Mesenchymal stem cell (in vitro differentiated cells and primary cell): ENCODE measurements around the gene ST7L.

ENCODE experiments used
- DNase-seq: peaks from one replicate; pipeline ENCODE4 v3.0.0-alpha.2; 2013
- H2AFZ ChIP-seq: one replicate; pipeline ENCODE4 v1.6.1; 2013; ENCODE audit warnings: low read depth, mild to moderate bottlenecking, control low read depth, inconsistent platforms, low read length, moderate library complexity
- H2AK5ac ChIP-seq: 2 replicates; pipeline ENCODE4 v1.6.1; 2013; ENCODE audit warnings: low read length, moderate library complexity, mild to moderate bottlenecking, inconsistent platforms; ENCODE audit not compliant: severe bottlenecking
- H2BK120ac ChIP-seq: one replicate; pipeline ENCODE4 v1.6.1; 2013; ENCODE audit warnings: low read depth, mild to moderate bottlenecking, inconsistent platforms, low read length, moderate library complexity
- H2BK12ac ChIP-seq, 2 experiments: one replicate each; pipeline ENCODE4 v1.6.1; 2013; ENCODE audit warnings: inconsistent platforms in 2 of 2, low read length in 2 of 2, mild to moderate bottlenecking in 2 of 2, moderate library complexity in 2 of 2, control low read depth in 1 of 2
- H2BK15ac ChIP-seq: one replicate; pipeline ENCODE4 v1.6.1; 2013; ENCODE audit warnings: mild to moderate bottlenecking, low read depth, inconsistent platforms; ENCODE audit not compliant: poor library complexity, severe bottlenecking
- H2BK5ac ChIP-seq: 2 replicates; pipeline ENCODE4 v1.6.1; 2013; ENCODE audit warnings: low read depth, mild to moderate bottlenecking, low read length, control low read depth, inconsistent platforms; ENCODE audit not compliant: poor library complexity, severe bottlenecking
- H3K14ac ChIP-seq, 2 experiments: one replicate each; pipeline ENCODE4 v1.6.1; 2013; ENCODE audit warnings: inconsistent platforms in 2 of 2, low read length in 2 of 2, control low read depth in 1 of 2, mild to moderate bottlenecking in 1 of 2, moderate library complexity in 1 of 2
- H3K18ac ChIP-seq, 2 experiments: one replicate each; pipeline ENCODE4 v1.6.1; 2013; ENCODE audit warnings: inconsistent platforms in 2 of 2, low read length in 2 of 2, control low read depth in 1 of 2, low read depth in 1 of 2, mild to moderate bottlenecking in 1 of 2
- H3K23ac ChIP-seq, 2 experiments: one replicate each; pipeline ENCODE4 v1.6.1; 2013; ENCODE audit warnings: inconsistent platforms in 2 of 2, low read length in 2 of 2, mild to moderate bottlenecking in 2 of 2, moderate library complexity in 2 of 2, control low read depth in 1 of 2
- H3K27ac ChIP-seq: 2 replicates; pipeline ENCODE4 v1.5.1; 2013; ENCODE audit warnings: mild to moderate bottlenecking, moderate library complexity, low read length, control low read depth, inconsistent platforms; ENCODE audit not compliant: poor library complexity, severe bottlenecking
- H3K27me3 ChIP-seq, 2 experiments: 2 replicates each; pipeline versions ENCODE4 v1.6.1 to v1.7.0; 2013; ENCODE audit warnings: low read length in 2 of 2, mild to moderate bottlenecking in 2 of 2, moderate library complexity in 2 of 2, control low read depth in 1 of 2, inconsistent platforms in 1 of 2; ENCODE audit not compliant: control insufficient read depth in 1 of 2, insufficient read depth in 1 of 2
- H3K36me3 ChIP-seq, 2 experiments: 2 replicates each; pipeline versions ENCODE4 v1.6.1 to v1.7.0; 2013; ENCODE audit warnings: low read length in 2 of 2, control low read depth in 1 of 2, inconsistent platforms in 1 of 2, low read depth in 1 of 2, mild to moderate bottlenecking in 1 of 2; ENCODE audit not compliant: insufficient read depth in 2 of 2, control insufficient read depth in 1 of 2
- H3K4ac ChIP-seq, 2 experiments: one replicate each; pipeline ENCODE4 v1.6.1; 2013; ENCODE audit warnings: inconsistent platforms in 2 of 2, low read length in 2 of 2, mild to moderate bottlenecking in 2 of 2, moderate library complexity in 2 of 2, control low read depth in 1 of 2, low read depth in 1 of 2
- H3K4me1 ChIP-seq: 2 replicates; pipeline ENCODE4 v1.6.1; 2013; ENCODE audit warnings: low read depth, low read length, control low read depth; ENCODE audit not compliant: control insufficient read depth, insufficient read depth
- H3K4me2 ChIP-seq: 2 replicates; pipeline ENCODE4 v1.6.1; 2013; ENCODE audit warnings: low read length, mild to moderate bottlenecking, inconsistent platforms; ENCODE audit not compliant: poor library complexity, severe bottlenecking
- H3K4me3 ChIP-seq, 2 experiments: 2 replicates each; pipeline versions ENCODE4 v1.5.1 to v1.7.0; 2013; ENCODE audit warnings: low read length in 2 of 2, mild to moderate bottlenecking in 2 of 2, control low read depth in 1 of 2, low read depth in 1 of 2; ENCODE audit not compliant: insufficient read depth in 1 of 2
- H3K79me1 ChIP-seq: replicated peaks from 2 replicates; pipeline ENCODE4 v1.6.1; 2013; ENCODE audit warnings: mild to moderate bottlenecking, control low read depth, low read length, inconsistent platforms; ENCODE audit not compliant: poor library complexity, severe bottlenecking
- H3K9ac ChIP-seq: 2 replicates; pipeline ENCODE4 v1.7.0; 2013; ENCODE audit warnings: mild to moderate bottlenecking, low read length, moderate library complexity
- H3K9me3 ChIP-seq: 2 replicates; pipeline ENCODE4 v1.7.0; 2013; ENCODE audit warnings: mild to moderate bottlenecking, low read length; ENCODE audit not compliant: control insufficient read depth
- H4K8ac ChIP-seq: one replicate; pipeline ENCODE4 v1.6.1; 2013; ENCODE audit warnings: inconsistent platforms, mild to moderate bottlenecking, low read length, moderate library complexity
- H4K91ac ChIP-seq: one replicate; pipeline ENCODE4 v1.6.1; 2013; ENCODE audit warnings: mild to moderate bottlenecking, low read length, inconsistent platforms
- WGBS: methylation state at CpG from one replicate; pipeline ENCODE4 v1.1.7; 2013; ENCODE audit warnings: mixed read lengths; 5-methylcytosine and 5-hydroxymethylcytosine counted together

ST7L gene

DNA sequence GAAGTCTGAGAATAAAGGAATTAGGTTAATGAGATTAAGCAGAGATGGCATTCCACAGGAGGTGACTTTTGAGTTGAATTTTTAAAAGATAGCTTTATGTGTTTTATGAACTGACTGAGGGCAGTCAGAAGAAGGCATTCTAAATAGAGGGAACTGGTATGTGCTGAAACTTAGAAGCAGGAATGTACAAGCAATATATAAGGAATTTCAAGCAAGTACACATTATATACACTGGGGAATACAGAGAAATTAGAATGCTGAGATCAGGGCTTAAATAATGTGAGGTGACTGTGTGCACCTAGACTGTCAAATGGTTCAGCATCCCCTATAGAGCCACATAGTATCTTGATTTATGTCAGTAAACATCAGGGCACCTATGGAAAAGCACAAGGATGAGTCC, 90.9 kb downstream of the ST7L start:
- H3K4me1 ChIP-seq: peaks cover 13% of the 10 kb centered on the region
- H2AFZ ChIP-seq: no peak overlapping the region
- H3K14ac ChIP-seq: no peak overlapping the region
- H3K36me3 ChIP-seq: peaks cover 0 to 41% of the 10 kb centered on the region in 2 experiments
- H4K91ac ChIP-seq: no peak overlapping the region
- no peak overlapping the region for H3K18ac ChIP-seq
- H2BK15ac ChIP-seq: no peak overlapping the region
- H2BK12ac ChIP-seq: peak overlapping the region in 1 of 2 experiments; percentile 25
- no peak overlapping the region for H4K8ac ChIP-seq
- H3K23ac ChIP-seq: no peak overlapping the region
- peak overlapping the region; percentile 28 for H2AK5ac ChIP-seq
- H2BK120ac ChIP-seq: no peak overlapping the region
- peak overlapping the region; percentile 93 for H3K27ac ChIP-seq
- no peak overlapping the region for H3K9ac ChIP-seq
- DNase-seq: no peak
- no peak overlapping the region for H3K4me2 ChIP-seq
- H3K79me1 ChIP-seq: no peaks in the 10 kb centered on the region
- H2BK5ac ChIP-seq: peak overlapping the region; percentile 33
- H3K27me3 ChIP-seq: no peaks in the 10 kb centered on the region
- no peaks in the 10 kb centered on the region for H3K9me3 ChIP-seq
- H3K4ac ChIP-seq: no peak overlapping the region
- H3K4me3 ChIP-seq: no peak overlapping the region

DNA sequence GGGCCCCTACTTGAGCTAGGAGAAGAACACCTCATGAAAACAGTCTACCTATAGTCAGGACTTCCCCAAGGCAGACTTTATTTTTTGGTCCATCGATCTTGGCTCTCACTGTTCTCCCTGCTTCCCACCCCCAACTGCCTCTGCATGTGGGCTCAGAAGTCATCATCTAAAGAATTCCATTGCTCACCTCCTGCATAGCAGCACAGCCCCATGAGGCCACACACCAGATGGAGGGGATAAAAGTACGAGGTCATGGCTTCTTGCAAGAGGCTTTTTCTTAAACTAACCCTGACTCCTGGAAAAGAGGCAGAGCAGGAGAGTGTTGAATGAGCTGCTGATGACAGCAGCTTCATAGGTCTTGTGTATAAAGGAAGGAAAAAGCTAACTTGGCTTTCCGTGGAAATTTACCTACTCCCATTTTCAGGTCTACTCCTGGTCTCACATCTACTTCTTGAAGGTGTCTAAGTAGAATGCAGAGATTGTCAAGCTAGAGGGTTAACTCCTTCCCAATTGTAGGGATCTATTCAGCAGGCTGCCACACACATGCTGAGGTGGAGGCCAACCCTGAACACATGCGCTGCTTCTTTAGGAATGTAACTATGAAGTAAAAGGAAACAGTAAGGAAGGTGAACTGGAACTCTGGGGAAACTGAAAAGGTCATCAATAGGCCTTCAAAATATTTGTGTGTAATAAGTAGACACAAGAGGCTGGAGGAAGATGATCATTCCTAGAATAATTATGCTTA, 91.5 kb downstream of the ST7L start:
- Histone ChIP-seq H3K27ac (peak overlapping the region; percentile 93), H2AK5ac (peak overlapping the region; percentile 100), H2BK15ac (no peak overlapping the region), H3K14ac (no peak overlapping the region), H3K4me3 (no peak overlapping the region), H4K8ac (peak overlapping the region; percentile 42), H4K91ac (no peak overlapping the region), H3K23ac (no peak overlapping the region), H3K9me3 (no peaks in the 10 kb centered on the region), H2BK120ac (no peak overlapping the region), H2AFZ (no peak overlapping the region), H3K4me2 (no peak overlapping the region), H2BK5ac (peak overlapping the region; percentile 99), H3K27me3 (no peaks in the 10 kb centered on the region), H2BK12ac (peak overlapping the region in 1 of 2 experiments; percentile 83), H3K4me1 (peaks cover 14% of the 10 kb centered on the region), H3K36me3 (peaks cover 0 to 40% of the 10 kb centered on the region in 2 experiments), H3K9ac (no peak overlapping the region), H3K18ac (peak overlapping the region in 1 of 2 experiments; percentile 59), H3K79me1 (no peaks in the 10 kb centered on the region), H3K4ac (peak overlapping the region in 1 of 2 experiments; percentile 39)
- 14% methylated on average over 3 of the region's 4 CpGs for WGBS
- no peak for DNase-seq

DNA sequence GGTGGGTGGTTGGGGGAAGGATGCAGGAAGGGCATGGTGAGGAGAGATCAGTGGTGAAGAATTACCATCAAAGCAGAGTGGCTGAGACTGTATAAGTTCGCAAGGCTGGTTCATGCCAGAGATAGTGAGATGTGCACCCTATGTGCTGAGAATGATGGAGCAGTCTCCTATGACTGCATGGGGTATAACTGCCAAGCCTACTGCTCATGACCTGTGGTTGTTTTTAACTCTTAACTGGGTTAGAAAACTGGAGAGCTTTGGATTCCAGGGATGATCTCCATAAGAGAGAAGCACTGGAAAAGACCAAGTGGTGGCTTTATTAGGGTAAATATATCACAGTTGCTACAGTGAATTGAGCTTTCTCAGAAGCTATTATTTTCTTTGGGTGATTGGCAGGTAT, 94.0 kb downstream of the ST7L start:
- Histone ChIP-seq H3K9ac (no peak overlapping the region), H3K4me2 (no peak overlapping the region)
- 98% methylated on average over 1 of the region's 1 CpG for WGBS

DNA sequence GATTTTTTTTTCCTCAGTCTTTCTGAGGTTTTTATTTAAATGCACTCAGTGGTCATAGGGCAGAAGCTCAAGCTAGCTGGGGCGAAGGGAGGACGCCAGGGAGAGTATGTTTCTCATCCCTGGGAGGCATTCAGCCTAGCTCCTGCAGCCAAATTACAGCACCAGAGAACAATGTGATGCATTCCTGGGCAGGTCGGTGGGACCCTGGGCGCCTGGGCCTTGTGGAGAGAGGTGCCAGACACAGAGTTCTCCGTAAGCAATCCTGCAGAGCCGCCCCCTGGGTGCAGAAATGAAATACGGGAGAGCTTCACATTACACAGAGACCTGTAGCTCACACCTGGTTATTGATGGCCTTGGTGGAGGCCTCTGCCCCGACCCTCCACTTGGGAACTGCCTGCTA, 94.7 kb downstream of the ST7L start:
- Histone ChIP-seq H3K36me3 (peaks cover 12 to 33% of the 10 kb centered on the region in 2 experiments), H3K4me2 (no peak overlapping the region)
- 44% methylated on average over 8 of the region's 8 CpGs for whole genome bisulfite sequencing

More for the DNA sequence above, 94.0 kb downstream of the ST7L start:
- H4K8ac ChIP-seq: no peak overlapping the region
- DNase-seq: no peak
- no peak overlapping the region for H2AFZ ChIP-seq
- no peak overlapping the region for H2BK15ac ChIP-seq
- H2BK12ac ChIP-seq: no peak overlapping the region
- no peak overlapping the region for H3K18ac ChIP-seq
- H3K27me3 ChIP-seq: no peaks in the 10 kb centered on the region
- peaks cover 22% of the 10 kb centered on the region for H3K4me1 ChIP-seq
- H2BK120ac ChIP-seq: peak overlapping the region; percentile 38
- peaks cover under 1% of the 10 kb centered on the region for H3K79me1 ChIP-seq
- no peak overlapping the region for H3K4ac ChIP-seq
- no peak overlapping the region for H3K4me3 ChIP-seq
- H2BK5ac ChIP-seq: peak overlapping the region; percentile 68
- H3K27ac ChIP-seq: peak overlapping the region; percentile 90
- peaks cover 9 to 33% of the 10 kb centered on the region in 2 experiments for H3K36me3 ChIP-seq
- H2AK5ac ChIP-seq: peak overlapping the region; percentile 77
- H4K91ac ChIP-seq: no peak overlapping the region
- H3K23ac ChIP-seq: no peak overlapping the region
- no peak overlapping the region for H3K14ac ChIP-seq
- no peaks in the 10 kb centered on the region for H3K9me3 ChIP-seq

More for the DNA sequence above, 94.7 kb downstream of the ST7L start:
- Histone ChIP-seq H2BK15ac (no peak overlapping the region), H3K18ac (peak overlapping the region in 1 of 2 experiments; percentile 37), H3K79me1 (peaks cover 2% of the 10 kb centered on the region), H3K27ac (peak overlapping the region; percentile 90), H2AFZ (no peak overlapping the region), H3K4ac (peak overlapping the region in 1 of 2 experiments; percentile 49), H2BK12ac (peak overlapping the region; percentile 18 to 37), H3K4me3 (no peak overlapping the region), H3K9me3 (no peaks in the 10 kb centered on the region), H3K23ac (no peak overlapping the region), H3K9ac (no peak overlapping the region), H4K8ac (no peak overlapping the region), H3K27me3 (no peaks in the 10 kb centered on the region), H3K14ac (no peak overlapping the region), H2AK5ac (peak overlapping the region; percentile 77), H3K4me1 (peaks cover 24% of the 10 kb centered on the region), H2BK120ac (no peak overlapping the region), H4K91ac (no peak overlapping the region), H2BK5ac (peak overlapping the region; percentile 68)
- no peak for DNase-seq
